ENCODE measurements around the gene RNF112.

The RNF112 gene

DNA sequence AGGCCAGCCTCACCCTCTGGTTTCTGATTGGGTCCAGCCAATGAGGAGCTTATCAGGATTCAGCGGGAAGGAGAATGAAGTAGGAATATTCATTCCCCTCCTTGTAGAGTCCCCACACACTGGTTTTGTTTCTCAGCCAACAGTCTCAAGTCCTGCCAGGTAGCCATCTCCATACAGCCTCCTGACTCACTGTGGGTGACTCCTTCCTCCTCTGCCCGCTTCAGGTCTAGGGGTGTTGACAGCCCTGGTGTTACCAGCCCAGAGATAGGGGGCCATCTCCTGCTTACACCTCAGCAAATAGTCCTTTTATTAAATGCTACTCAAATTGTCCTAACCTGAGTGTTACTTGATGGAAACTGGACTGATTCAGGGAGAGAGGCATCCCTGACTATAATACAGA lies 20.1 kb upstream of the RNF112 start:
- DNase-seq, result no peak

DNA sequence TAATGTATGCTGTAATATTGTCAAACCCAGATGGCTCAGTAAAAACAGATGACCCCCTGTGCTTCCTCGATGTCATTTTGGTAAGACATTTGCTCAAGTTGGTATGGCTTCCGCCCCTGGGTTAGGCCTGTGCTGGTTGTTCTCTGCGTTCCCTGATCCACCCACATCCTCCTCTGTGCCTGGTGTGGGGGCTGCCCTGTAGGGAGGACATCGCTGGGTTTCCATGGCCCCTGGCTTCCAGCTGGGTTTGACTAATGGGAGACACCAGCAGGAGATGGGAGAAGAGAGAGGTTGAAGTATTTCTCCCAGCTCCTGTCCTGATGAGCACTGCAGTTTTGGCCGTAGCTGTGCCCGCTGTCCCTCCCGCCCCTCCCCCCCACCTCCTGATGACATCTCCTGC lies 19.6 kb upstream of the RNF112 start:
- DNase-seq, result no peak

DNA sequence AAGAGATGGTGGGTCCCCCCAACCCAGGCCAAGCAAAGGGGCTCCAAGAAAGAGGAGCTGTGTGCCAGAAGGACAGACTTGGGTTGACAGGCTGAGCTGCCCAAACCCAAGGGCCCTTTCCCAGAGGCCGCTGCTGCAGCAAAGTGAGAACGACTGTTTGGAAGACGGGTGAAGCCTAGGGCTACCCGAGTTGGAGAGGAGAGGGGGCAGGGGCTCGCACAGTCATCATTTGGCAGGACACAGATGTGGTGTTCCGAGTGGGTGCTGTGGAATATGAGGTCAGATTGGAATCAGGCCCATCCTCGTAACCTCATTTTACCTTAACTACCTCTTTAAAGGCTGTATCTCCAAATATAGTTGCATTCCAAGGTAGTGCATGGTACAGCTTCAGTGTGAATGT lies 18.7 kb upstream of the RNF112 start:
- no peak for DNase-seq

DNA sequence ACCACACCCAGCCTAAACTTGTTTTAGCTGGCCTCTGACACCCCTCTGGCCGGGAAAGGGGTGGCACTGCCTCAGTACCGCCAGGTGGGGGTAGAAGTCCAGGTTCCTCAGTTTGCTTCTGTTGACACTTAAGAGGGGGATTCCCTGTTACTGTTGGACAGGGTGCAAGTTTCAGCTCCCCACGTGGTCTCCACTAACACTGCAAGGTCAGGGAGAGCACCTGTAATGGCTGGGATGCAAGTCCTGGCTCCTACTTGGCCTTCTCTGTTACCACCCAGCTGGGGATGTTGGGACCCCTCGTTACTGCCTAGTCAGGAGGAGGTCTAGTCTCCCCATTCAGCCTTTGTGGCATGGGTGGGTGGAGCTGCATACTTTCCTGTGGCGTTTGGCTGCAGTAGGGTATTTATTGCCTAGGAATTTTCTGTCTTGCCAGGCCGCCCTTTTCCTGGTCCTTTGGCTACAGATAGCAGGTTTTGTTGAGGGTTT lies 13.4 kb upstream of the RNF112 start:
- DNase-seq, result no peak

DNA sequence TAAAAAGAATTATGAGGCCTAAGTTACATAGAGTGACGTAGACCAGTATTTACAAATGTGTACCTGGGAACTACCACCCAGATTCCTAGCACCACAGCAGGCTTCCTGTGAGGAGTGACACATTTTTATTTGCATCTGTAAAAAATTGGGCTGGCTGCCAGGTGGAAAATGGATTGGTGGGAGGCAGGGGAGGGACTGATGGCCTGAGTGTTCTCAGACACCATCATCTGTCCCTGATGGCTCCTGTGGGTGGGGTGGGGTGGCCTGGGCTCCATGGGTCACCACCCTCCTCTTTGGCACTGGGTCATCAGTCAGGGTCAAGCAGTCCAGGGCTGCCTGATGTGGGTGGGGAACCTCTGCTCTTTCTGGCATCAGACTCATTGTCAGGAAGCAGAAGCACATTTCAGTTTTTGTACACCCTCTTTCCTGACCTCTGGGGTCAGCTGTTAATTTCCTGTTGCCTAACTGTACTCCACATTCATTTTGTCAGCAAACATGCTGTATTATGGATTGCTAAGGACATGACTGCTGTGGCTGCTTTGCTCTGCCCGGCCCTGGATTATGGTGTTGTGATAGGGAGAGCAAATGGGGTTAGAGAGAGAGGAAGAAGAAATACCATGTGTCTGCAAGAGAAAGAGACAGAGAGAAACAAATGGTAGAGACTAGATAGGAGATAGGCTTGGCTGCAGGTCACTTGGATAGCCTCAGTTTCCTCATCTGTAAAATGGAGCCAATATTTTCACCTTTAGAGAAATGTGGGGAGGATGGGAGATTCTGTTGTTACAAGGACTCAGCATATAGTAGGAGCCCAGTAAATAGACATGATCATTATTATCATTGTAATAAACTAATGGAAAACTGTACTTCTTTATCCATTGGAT lies 12.5 kb upstream of the RNF112 start:
- no peak for DNase-seq

DNA sequence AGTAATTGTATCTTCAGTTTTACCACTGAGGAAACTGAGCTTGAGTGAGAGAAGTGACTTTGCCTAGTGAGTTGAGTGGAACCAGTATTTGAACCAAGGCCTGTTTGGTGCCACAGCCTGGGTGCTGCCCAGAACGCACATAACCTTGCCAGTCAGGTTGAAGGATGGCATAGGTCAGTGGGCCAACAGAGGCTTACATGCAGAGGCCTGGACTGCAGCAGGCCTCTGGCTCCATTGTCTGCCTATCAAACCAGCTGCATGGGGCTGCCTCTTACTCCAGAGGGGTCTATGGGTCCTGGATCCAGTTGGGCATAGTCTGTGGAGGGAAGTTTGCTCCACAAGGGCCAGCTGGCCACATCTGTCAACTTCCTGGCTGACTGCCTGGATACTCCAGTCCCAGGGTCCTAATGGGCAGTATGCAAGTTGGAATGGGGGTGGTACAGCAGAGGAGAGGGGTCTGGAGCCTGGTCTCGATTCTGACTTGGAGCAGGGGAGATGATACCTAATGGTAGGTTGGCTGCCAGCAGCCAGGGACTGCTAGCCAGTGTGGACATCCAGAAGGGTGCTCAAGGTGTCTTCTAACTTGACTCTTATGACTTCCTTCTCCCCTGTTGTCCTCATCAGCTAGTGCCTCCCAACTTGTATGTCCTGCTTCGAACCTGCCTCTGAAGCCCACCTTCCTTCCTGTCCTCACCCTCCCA lies 11.1 kb upstream of the RNF112 start:
- no peak for DNase-seq

DNA sequence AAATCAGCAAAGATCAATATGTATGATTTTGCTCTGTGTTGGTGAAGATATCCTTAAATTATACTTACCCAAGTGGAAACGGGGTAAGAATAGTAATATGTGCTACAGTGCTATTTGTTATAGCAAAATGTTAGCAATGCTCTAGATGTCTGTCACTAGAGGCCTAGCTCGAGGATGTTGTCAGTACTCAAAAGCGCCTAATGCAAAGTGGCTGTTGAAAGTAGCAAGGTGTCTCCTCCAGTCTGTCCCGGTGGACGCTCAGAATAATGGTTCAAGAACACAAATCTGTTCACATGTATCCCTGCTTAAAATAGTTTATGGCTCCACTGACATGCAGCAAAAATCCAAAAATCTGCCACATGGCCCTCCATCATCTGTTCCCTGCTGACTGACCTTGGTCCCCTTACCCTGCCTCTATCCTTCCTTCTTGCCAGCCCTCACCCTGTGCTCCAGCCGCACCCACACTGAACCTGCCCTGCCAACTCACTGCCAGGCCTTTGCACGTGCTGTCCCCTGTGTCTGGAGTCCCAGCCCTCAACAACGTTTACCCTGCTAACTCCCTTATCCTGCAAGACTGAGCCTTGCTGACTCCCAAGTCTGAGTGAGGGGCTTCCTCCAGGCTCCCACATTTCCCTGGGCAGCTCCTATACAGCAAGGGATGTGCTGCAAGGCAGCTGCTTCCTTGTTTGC lies 9.6 kb upstream of the RNF112 start:
- no peak for DNase-seq

DNA sequence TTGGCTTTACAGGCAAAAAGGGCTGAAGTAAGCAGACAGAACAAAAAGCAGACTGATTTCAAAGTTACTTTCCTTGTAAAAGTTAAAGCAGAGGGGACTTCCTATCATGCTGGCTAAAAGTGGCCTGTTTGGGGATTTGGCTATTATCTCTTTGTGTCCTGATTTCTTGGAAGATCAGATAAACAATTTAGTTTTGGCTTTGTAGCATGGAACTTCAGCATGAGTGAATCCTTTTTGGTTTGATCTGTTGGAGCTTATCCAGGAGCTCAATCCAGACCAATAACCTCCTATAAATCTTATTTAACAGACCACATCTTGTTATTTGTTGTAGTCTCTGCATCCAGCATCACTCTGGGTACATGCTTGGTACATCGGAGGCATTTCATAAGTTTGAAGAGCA lies 8.9 kb upstream of the RNF112 start:
- DNase-seq, result no peak

DNA sequence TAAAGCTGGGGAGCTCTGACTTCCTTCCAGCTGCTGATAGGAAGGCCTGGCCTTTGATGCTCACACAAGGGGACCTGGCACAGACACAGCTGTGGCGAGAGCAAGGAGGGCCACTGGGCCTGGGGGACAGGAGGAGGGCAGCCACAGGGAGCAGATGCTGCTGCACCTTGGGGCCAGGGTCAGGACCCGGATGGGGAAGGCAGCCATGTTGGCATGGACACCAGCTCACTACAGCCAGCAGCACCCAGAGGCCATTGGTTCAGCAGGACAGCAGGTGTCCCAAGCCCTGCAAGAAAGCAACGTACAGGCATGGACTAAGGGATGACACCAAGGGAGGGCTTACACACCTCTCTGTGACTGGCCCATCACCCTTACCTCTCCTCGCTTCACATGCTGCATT lies 8.0 kb upstream of the RNF112 start:
- DNase-seq, result no peak

DNA sequence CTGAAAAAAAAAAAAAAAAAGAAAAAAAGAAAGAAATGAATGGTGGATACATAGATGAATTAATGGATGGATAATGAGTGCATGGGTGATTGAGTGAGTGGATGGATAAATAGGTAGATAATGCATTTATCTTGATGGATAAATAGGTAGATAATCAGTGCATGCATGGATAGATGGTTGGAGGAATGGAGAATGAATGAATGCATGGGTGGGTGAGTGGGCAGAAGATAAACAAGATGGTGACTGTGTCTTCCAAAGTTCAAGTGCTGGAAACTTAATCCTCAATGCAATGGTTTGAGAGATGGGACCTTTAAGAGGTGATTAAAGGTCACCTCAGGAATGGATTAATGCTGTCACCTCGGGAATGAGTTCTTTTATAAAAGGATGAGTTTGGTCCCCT lies 6.8 kb upstream of the RNF112 start:
- DNase-seq, result no peak

DNA sequence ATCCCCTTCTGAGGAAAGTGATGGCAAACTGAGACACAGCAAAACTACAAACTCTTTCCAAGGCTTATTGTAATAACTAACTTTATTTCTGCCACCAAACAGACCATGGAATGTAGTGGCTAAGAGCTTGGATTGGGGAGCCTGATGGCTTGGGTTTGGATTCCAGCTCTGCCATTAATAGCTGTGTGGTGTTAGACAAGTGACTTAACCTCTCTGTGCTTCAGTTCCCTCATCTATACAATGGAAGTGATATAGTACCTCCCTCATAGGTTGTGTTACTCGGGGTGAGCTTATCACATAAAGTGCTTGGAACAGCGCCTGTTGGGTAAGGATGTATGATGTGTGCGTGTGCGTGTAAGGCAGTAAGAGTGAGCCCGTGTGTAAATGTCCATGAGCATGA lies 5.9 kb upstream of the RNF112 start:
- no peak for DNase-seq

DNA sequence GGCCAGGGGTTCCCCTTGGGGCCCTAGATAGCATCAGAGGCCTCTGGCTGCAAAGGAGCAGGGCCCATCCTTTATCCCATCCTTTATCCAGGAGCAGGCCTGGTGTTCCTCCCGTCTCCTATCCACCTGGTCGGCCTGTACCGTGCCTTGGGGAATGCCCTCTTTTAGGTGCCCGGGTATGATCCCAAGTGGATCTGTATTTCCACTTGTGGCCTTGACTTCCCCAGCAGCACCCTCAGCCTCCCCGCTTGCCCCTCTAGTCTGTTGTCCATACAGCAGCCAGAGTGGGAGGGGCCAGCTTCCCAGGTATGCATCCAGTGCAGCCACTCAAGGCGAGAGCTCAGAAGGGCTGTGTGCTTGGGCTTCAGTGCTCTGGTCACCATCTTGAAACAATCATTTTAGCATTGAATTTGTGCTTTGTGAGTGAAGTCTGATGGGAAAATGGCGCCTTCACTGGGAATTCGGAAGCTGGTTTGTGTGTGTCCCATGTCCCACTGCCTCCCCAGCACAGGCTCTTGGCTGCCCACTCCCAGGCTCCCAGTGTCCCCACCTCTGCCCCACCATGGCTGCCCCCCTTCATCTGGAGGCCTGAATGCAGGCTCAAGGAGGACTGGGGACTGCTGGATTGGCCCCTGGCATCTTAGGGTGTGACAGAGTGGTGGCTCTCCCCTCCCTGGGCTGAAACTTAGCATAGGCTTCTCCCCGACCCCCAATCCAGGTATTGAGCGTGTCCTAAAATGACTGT lies 3.3 kb upstream of the RNF112 start:
- DNase-seq, result no peak

DNA sequence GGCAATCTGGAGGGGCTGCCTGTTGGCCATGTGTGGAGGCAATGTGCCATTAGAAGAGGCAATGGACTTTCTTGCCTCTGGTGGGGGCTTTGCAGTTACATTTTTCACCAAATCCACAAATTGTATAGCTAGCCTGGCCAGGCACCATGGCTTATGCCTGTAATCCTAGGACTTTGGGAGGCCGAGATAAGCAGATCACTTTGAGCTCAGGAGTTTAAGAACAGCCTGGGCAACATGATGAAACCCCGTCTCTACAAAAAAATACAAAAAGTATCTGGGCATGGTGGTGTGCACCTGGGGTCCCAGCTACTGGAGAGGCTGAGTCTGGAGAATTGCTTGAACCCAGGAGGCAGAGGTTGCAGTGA lies 2.7 kb upstream of the RNF112 start:
- no peak for DNase-seq

DNA sequence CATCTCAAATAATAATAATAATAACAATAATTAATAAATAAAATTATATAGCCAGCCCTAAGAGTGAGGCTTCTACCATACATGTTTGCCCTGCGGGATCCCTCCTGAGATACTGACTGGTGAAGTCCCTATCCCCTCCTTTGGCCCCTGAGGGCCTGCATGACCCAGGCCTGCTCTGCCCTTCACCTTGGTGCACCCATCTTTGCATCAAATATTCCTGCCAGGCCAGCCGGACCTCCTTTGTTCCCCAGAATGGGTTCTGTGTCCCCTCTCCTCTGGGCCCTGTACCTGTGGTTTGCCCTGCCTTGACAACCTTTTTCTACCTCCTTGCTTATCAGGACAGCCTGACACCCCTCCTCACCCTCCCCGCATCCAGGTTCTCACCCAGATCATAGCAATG lies 2.0 kb upstream of the RNF112 start:
- DNase-seq, result no peak

DNA sequence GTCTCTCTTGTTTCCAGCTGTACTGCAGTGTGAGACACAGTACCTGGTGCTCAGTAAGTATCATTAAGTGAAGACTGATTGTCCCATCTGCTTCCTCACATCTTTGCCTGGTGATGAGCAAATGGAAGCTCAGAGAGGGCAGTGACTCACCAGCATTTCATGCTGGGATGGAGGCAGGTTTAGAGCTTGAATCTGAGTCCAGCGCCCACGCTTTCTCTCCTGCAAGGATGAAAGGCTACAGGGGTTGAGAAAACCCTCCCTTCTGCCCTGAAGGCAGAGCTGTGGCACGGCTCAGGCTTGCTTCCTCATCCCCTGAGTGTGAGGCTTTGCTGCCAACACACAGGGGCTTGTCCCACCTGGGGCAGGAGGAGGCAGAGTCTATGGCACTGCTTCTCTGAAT lies 1.5 kb upstream of the RNF112 start:
- no peak for DNase-seq

DNA sequence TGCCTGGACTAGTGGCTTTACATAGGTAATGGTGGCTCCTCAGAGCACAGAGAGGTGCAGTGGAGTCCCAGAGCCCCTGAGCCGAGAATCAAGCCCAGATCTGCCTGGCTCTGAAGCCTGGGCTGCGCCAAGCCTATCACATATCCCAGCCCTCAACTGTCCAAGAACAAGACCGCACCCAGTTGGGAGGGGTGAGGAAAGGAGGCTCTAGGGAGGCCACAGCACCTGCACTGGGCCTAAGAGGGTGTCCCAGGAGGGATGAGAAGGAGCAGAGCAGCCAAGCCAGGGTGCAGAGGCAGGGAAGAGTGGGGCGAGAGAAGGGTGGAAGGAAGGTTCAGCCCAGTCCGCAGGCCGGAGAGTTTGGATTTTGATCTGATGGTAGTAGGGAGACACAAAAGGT lies 941 bp upstream of the RNF112 start:
- no peak for DNase-seq

DNA sequence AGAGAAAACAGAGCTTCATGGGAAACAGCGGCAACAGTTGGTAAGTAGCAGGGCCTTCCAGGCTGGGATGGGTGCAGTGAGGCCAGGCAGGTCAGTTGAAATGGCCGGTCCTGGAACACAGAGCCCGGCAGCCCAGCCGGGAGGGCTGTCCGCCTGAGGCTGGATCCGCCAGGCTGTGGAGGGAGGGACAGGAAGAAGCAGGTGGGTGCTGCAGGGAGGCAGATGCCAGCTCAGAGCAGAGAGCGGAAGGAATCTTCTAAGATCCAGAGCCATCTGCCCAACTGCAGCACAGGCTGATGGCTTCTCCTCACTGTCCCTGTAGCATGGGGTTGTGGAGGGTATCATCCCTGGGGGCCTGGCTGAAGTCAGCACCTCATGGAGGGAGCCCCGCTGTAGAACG lies 599 bp downstream of the RNF112 start:
- DNase-seq, result no peak

DNA sequence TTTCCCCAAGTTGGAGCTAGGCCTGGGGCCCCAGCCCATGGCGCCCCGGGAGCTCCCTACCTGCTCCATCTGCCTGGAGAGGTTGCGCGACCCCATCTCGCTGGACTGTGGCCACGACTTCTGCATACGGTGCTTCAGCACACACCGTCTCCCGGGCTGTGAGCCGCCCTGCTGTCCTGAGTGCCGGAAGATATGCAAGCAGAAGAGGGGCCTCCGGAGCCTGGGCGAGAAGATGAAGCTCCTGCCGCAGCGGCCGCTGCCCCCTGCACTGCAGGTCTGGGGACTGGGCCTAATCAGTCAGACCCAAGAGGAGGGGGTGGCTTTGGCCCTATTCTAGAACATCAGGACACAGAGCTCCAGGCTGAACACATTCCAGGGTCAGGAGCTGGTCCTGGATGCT lies 1.5 kb downstream of the RNF112 start:
- DNase-seq, result no peak

DNA sequence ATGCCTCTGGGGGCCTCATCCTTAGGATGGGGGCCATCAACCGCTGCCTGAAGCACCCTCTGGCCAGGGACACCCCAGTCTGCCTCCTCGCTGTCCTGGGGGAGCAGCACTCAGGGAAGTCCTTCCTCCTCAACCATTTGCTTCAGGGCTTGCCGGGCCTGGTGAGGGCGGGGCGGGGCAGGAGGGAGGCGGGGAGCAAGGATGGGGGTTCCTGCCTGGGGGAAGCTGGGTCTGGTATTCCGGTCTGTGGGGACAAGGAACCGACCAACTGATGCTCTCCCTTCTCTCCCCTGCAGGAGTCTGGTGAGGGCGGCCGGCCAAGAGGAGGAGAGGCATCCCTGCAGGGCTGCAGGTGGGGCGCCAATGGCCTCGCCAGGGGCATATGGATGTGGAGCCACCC lies 2.0 kb downstream of the RNF112 start:
- no peak for DNase-seq

DNA sequence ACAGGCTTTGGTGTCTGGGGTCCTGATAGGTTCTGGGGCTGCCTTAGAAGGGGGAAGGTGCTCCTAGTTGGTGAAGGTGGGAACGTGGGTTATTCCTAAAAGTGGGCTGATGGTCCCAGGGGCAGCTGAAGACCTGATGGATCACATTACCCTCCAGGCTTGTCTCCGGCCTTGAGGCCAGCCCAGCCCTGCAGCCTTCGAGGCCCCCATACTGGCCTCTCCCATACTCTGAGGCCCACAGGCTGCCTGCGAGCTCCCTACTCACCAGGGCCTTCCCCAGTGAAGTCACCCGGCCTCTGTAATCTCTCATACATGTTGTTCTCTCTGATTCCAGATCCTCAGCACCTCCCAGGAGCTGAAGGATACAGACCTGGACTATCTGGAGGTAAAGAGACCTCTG lies 2.7 kb downstream of the RNF112 start:
- no peak for DNase-seq

DNA sequence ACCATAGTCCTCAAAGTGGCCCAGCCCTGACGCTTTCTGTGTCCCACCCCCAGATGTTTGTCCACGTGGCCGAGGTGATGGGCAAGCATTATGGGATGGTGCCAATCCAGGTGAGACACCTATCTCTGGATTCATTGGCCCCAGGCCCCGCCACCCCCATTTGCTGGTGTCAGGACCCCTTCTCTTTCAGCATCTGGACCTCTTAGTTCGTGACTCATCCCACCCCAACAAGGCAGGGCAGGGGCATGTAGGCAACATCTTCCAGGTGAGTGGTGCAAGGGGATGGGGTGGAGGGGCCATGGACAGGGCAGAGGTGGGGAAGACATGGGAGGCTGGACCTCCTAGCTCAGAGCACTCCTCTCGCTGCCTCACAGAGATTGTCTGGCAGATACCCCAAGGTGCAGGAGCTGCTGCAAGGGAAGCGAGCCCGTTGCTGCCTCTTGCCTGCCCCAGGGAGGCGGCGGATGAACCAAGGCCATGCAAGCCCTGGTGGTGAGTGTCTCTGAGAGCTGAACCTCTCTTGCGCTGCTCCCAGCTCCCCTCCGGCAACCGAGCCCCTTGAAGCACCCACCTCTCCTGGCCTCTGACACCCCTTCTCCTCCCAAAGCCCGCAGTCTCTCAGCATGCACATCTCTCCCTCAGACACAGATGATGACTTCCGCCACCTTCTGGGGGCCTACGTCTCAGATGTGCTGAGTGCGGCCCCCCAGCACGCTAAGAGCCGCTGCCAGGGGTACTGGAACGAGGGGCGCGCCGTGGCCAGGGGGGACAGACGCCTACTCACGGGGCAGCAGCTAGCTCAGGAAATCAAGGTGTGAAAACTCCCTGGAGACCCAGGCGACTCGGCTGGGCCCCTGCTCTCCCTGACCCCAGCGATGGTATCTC lies 3.6 kb downstream of the RNF112 start:
- no peak for DNase-seq

DNA sequence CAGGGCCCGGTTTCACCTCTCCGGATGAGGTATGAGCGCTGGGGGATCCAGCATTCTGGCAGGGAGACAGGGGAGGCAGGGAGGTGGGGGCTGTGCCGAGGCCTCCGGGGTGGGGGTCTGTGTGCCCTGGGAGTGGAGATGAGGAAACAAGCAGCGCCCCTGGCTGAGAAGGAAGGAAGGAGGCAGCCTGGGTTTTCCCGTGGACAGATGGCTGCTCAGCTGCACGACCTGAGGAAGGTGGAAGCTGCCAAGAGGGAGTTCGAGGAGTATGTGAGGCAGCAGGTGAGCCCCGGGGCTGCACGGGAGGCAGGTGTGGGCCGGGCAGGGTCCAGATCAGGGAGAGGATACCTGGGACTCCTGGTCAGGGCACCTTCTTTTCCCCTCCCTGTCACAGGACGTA lies 4.3 kb downstream of the RNF112 start:
- no peak for DNase-seq
